ENCODE results near the gene CTXND1. TPM values are rescaled to one million over a fixed set of nuclear protein-coding genes. Genes with fewer than 3 reads are reported as not detected.

Gene CTXND1
- total and polyA plus RNA-seq, 2 experiments from 2014 or later: 0.05 TPM; not detected in 1

DNA sequence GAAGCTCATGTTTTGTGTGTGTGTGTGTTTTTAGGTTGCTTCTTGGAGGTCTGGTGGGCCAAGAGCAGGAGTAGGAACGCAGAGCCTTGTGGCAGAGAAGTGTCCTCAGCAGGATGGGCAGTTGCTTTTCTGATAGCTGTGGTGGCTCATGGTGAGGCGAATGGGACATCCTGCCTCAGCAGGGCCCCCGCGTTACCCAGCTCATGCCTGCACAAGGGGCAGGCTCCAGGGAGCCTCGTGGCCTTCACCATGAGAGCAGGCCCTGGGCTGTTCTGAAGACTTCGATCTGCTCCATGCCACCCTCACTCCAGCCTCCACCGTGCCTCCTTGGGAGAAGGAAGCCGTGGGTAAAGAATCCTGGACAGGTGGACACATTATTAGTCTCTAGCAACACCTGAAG, 33.4 kb upstream of the CTXND1 start:
- no peak overlapping the region for H3K4me3 ChIP-seq
- Mint-ChIP-seq H3K4me3 (no peak overlapping the region), H3K27ac (no peak overlapping the region), H3K36me3 (ENCODE audit: low read depth) (no peaks in the 10 kb centered on the region), H3K9me3 (no peaks in the 10 kb centered on the region), H3K4me1 (peaks cover 8% of the 10 kb centered on the region; the same call in 2 of the 3 replicates), H3K27me3 (ENCODE audit: insufficient read depth, low read depth, poor library complexity) (no peaks in the 10 kb centered on the region)
- no peak overlapping the region for H2AFZ ChIP-seq
- H3K79me2 ChIP-seq (replicated peaks; ENCODE audit: insufficient read depth): no peaks in the 10 kb centered on the region
- H4K20me1 ChIP-seq (replicated peaks; ENCODE audit: insufficient read depth): no peaks in the 10 kb centered on the region
- DNase-seq (ENCODE audit: low spot score) (no peak), ATAC-seq (no peak)
- no peaks in the 10 kb centered on the region for H3K4me1 ChIP-seq (ENCODE audit: insufficient read depth)
- H3K9me2 ChIP-seq (ENCODE audit: insufficient read depth): peaks cover 3% of the 10 kb centered on the region; the same call in 1 of the 2 replicates
- H3K27ac ChIP-seq (ENCODE audit: low read depth): no peak overlapping the region
- H3K27me3 ChIP-seq (ENCODE audit: insufficient read depth): no peaks in the 10 kb centered on the region
- no peaks in the 10 kb centered on the region for H3K36me3 ChIP-seq (ENCODE audit: insufficient read depth)
- TF ChIP-seq EZH2 (IDR thresholded peaks at IDR 0.05; ENCODE audit: low read depth, unreplicated experiment) (no peak), NANOG (IDR thresholded peaks at IDR 0.05; ENCODE audit: borderline replicate concordance) (no peak), JUNB (IDR thresholded peaks at IDR 0.05; ENCODE audit: unreplicated experiment) (no peak), CREB1 (CRISPR knock-in tag; IDR thresholded peaks at IDR 0.05; ENCODE audit: low read depth) (no peak), REST (IDR thresholded peaks at IDR 0.05; ENCODE audit: unreplicated experiment) (no peak), STAT1 (IDR thresholded peaks at IDR 0.05; ENCODE audit: unreplicated experiment) (no peak), ZNF114 (CRISPR knock-in tag; IDR thresholded peaks at IDR 0.05) (no peak), EZH2phosphoT487 (IDR thresholded peaks at IDR 0.05; ENCODE audit: unreplicated experiment) (no peak), POLR2AphosphoS5 (IDR thresholded peaks at IDR 0.05; ENCODE audit: low read depth) (no peak), ZNF331 (CRISPR knock-in tag; IDR thresholded peaks at IDR 0.05; ENCODE audit: low read depth) (no peak), ETS1 (IDR thresholded peaks at IDR 0.05) (no peak)
- TF ChIP-seq, protein P1, sequence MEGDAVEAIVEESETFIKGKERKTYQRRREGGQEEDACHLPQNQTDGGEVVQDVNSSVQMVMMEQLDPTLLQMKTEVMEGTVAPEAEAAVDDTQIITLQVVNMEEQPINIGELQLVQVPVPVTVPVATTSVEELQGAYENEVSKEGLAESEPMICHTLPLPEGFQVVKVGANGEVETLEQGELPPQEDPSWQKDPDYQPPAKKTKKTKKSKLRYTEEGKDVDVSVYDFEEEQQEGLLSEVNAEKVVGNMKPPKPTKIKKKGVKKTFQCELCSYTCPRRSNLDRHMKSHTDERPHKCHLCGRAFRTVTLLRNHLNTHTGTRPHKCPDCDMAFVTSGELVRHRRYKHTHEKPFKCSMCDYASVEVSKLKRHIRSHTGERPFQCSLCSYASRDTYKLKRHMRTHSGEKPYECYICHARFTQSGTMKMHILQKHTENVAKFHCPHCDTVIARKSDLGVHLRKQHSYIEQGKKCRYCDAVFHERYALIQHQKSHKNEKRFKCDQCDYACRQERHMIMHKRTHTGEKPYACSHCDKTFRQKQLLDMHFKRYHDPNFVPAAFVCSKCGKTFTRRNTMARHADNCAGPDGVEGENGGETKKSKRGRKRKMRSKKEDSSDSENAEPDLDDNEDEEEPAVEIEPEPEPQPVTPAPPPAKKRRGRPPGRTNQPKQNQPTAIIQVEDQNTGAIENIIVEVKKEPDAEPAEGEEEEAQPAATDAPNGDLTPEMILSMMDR (conservative IDR thresholded peaks at IDR 0.05; ENCODE audit: low read depth in 2 of 2): no peak
- TF ChIP-seq, protein P2, sequence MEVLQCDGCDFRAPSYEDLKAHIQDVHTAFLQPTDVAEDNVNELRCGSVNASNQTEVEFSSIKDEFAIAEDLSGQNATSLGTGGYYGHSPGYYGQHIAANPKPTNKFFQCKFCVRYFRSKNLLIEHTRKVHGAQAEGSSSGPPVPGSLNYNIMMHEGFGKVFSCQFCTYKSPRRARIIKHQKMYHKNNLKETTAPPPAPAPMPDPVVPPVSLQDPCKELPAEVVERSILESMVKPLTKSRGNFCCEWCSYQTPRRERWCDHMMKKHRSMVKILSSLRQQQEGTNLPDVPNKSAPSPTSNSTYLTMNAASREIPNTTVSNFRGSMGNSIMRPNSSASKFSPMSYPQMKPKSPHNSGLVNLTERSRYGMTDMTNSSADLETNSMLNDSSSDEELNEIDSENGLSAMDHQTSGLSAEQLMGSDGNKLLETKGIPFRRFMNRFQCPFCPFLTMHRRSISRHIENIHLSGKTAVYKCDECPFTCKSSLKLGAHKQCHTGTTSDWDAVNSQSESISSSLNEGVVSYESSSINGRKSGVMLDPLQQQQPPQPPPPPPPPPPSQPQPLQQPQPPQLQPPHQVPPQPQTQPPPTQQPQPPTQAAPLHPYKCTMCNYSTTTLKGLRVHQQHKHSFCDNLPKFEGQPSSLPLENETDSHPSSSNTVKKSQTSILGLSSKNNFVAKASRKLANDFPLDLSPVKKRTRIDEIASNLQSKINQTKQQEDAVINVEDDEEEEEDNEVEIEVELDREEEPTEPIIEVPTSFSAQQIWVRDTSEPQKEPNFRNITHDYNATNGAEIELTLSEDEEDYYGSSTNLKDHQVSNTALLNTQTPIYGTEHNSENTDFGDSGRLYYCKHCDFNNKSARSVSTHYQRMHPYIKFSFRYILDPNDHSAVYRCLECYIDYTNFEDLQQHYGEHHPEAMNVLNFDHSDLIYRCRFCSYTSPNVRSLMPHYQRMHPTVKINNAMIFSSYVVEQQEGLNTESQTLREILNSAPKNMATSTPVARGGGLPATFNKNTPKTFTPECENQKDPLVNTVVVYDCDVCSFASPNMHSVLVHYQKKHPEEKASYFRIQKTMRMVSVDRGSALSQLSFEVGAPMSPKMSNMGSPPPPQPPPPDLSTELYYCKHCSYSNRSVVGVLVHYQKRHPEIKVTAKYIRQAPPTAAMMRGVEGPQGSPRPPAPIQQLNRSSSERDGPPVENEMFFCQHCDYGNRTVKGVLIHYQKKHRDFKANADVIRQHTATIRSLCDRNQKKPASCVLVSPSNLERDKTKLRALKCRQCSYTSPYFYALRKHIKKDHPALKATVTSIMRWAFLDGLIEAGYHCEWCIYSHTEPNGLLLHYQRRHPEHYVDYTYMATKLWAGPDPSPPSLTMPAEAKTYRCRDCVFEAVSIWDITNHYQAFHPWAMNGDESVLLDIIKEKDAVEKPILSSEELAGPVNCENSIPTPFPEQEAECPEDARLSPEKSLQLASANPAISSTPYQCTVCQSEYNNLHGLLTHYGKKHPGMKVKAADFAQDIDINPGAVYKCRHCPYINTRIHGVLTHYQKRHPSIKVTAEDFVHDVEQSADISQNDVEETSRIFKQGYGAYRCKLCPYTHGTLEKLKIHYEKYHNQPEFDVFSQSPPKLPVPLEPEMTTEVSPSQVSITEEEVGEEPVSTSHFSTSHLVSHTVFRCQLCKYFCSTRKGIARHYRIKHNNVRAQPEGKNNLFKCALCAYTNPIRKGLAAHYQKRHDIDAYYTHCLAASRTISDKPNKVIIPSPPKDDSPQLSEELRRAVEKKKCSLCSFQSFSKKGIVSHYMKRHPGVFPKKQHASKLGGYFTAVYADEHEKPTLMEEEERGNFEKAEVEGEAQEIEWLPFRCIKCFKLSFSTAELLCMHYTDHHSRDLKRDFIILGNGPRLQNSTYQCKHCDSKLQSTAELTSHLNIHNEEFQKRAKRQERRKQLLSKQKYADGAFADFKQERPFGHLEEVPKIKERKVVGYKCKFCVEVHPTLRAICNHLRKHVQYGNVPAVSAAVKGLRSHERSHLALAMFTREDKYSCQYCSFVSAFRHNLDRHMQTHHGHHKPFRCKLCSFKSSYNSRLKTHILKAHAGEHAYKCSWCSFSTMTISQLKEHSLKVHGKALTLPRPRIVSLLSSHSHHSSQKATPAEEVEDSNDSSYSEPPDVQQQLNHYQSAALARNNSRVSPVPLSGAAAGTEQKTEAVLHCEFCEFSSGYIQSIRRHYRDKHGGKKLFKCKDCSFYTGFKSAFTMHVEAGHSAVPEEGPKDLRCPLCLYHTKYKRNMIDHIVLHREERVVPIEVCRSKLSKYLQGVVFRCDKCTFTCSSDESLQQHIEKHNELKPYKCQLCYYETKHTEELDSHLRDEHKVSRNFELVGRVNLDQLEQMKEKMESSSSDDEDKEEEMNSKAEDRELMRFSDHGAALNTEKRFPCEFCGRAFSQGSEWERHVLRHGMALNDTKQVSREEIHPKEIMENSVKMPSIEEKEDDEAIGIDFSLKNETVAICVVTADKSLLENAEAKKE (CRISPR knock-in tag; IDR thresholded peaks at IDR 0.05): no peak
- H3F3A ChIP-seq (replicated peaks; ENCODE audit: low read depth): no peaks in the 10 kb centered on the region
- no peak overlapping the region for H3K4me2 ChIP-seq

All from GM23338 (cell line).